ENCODE results near the gene STK16. TPM values are rescaled to one million over a fixed set of nuclear protein-coding genes. Genes with fewer than 3 reads are reported as not detected.

Gene STK16
- total and polyA plus RNA-seq, 2 of the 4 experiments (the other 2 are of a cell fraction), result 44.4 to 50.1 TPM

DNA sequence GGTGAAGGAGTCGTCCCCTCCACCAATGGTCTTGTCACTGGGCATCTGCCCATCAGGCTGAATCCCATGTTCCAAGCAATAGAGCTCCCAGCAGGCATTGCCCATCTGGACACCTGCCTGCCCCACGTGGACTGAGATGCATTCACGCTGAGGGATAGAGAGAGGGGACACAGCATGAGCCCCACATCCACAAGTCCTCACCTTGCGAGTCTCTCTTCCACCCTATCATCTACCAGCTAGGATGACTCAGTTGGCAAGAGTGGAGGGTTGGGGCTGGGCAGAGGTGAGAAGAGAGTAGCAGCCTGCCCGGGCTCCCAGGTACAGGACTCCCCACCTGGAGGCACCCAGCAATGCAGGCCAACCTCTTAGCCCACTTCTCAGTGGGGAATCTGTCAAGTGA lies 6.8 kb downstream of the STK16 start:
- ChIA-PET POLR2A (ENCODE audit: unreplicated experiment) (no interaction called here), CTCF (no interaction called here)
- Histone ChIP-seq H3K4me2 (ENCODE audit: low read depth, low read length) (no peak overlapping the region), H4K91ac (ENCODE audit: insufficient read depth, low read depth, low read length) (no peak overlapping the region; the same call in 1 of the 2 replicates), H3K9ac (ENCODE audit: low read depth, low read length) (no peak overlapping the region), H3K18ac (ENCODE audit: low read depth, low read length) (no peak overlapping the region), H3K27ac (ENCODE audit: insufficient read depth, low read length) (no peak overlapping the region), H4K8ac (ENCODE audit: low read depth in 2 of 2, low read length in 2 of 2) (no peak overlapping the region), H3K9me3 (ENCODE audit: control insufficient read depth, insufficient read depth, low read length) (no peaks in the 10 kb centered on the region), H3K4me1 (ENCODE audit: control insufficient read depth, insufficient read depth, low read length) (peaks cover 40% of the 10 kb centered on the region), H2BK120ac (ENCODE audit: low read depth, low read length) (no peak overlapping the region), H2BK15ac (ENCODE audit: low read depth, low read length) (no peak overlapping the region), H3K23ac (ENCODE audit: low read depth, low read length) (peak overlapping the region; percentile 76; the same call in 1 of the 2 replicates), H4K20me1 (ENCODE audit: insufficient read depth, low read length) (0 out of 2 replicates have a peak, but pooled peaks cover 8% of the 10 kb centered on the region), H2AK9ac (replicated peaks; ENCODE audit: low read depth, low read length, poor library complexity) (no peak overlapping the region), H2AK5ac (ENCODE audit: low read depth, low read length) (peak overlapping the region; percentile 74; the same call in 1 of the 2 replicates), H3K36me3 (ENCODE audit: control insufficient read depth, insufficient read depth, low read length) (peaks cover 15% of the 10 kb centered on the region; the same call in 1 of the 2 replicates), H2AFZ (replicated peaks; ENCODE audit: low read length, poor library complexity) (no peak overlapping the region), H3K27me3 (ENCODE audit: control insufficient read depth, insufficient read depth, low read length) (peaks cover 13% of the 10 kb centered on the region), H3K4me3 (ENCODE audit: insufficient read depth, low read depth, low read length) (no peak overlapping the region), H4K5ac (ENCODE audit: low read depth, low read length) (no peak overlapping the region), H3K56ac (ENCODE audit: extremely low read depth, insufficient read depth, low read length) (no peak overlapping the region), H2BK20ac (ENCODE audit: low read depth, low read length) (no peak overlapping the region), H3K14ac (replicated peaks; ENCODE audit: low read depth, low read length) (no peak overlapping the region), H2BK5ac (ENCODE audit: low read depth, low read length, poor library complexity, severe bottlenecking) (no peak overlapping the region), H3K9me1 (ENCODE audit: insufficient read depth, low read length) (peaks cover 32% of the 10 kb centered on the region), H3K79me1 (ENCODE audit: low read depth in 1 of 2, low read length in 2 of 2) (peaks cover 8 to 20% of the 10 kb centered on the region in 2 experiments), H3K4ac (ENCODE audit: low read depth, low read length) (no peak overlapping the region; the same call in 1 of the 2 replicates)
- ATAC-seq (ENCODE audit: low read depth) (no peak), DNase-seq (no peak)
- dilution Hi-C loops (cut with HindIII; ENCODE audit: low sequenced_read_pairs, unreplicated experiment), result no loop called here
- no TSS peak for BruUV-seq (replicated peaks)
- in situ Hi-C loops (cut with MboI; ENCODE audit: low sequenced_read_pairs), result no loop called here
- no peak for TF ChIP-seq NFE2L2 (IDR thresholded peaks at IDR 0.05; ENCODE audit: low read depth, low read length)
- TF ChIP-seq CEBPB (IDR thresholded peaks at IDR 0.05; ENCODE audit: low read depth, low read length), result no peak
- TF ChIP-seq, protein P1, sequence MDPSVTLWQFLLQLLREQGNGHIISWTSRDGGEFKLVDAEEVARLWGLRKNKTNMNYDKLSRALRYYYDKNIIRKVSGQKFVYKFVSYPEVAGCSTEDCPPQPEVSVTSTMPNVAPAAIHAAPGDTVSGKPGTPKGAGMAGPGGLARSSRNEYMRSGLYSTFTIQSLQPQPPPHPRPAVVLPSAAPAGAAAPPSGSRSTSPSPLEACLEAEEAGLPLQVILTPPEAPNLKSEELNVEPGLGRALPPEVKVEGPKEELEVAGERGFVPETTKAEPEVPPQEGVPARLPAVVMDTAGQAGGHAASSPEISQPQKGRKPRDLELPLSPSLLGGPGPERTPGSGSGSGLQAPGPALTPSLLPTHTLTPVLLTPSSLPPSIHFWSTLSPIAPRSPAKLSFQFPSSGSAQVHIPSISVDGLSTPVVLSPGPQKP (IDR thresholded peaks at IDR 0.05; ENCODE audit: borderline replicate concordance, low read depth, low read length), result no peak
- TF ChIP-seq RAD21 (IDR thresholded peaks at IDR 0.05; ENCODE audit: low read length), result no peak
- TF ChIP-seq SMC3 (IDR thresholded peaks at IDR 0.05; ENCODE audit: low read depth, low read length), result no peak
- no peak for TF ChIP-seq RFX5 (IDR thresholded peaks at IDR 0.05; ENCODE audit: low read depth, low read length)
- TF ChIP-seq, protein P2, sequence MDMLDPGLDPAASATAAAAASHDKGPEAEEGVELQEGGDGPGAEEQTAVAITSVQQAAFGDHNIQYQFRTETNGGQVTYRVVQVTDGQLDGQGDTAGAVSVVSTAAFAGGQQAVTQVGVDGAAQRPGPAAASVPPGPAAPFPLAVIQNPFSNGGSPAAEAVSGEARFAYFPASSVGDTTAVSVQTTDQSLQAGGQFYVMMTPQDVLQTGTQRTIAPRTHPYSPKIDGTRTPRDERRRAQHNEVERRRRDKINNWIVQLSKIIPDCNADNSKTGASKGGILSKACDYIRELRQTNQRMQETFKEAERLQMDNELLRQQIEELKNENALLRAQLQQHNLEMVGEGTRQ (IDR thresholded peaks at IDR 0.05; ENCODE audit: low read depth, low read length), result no peak
- TF ChIP-seq, protein P3, sequence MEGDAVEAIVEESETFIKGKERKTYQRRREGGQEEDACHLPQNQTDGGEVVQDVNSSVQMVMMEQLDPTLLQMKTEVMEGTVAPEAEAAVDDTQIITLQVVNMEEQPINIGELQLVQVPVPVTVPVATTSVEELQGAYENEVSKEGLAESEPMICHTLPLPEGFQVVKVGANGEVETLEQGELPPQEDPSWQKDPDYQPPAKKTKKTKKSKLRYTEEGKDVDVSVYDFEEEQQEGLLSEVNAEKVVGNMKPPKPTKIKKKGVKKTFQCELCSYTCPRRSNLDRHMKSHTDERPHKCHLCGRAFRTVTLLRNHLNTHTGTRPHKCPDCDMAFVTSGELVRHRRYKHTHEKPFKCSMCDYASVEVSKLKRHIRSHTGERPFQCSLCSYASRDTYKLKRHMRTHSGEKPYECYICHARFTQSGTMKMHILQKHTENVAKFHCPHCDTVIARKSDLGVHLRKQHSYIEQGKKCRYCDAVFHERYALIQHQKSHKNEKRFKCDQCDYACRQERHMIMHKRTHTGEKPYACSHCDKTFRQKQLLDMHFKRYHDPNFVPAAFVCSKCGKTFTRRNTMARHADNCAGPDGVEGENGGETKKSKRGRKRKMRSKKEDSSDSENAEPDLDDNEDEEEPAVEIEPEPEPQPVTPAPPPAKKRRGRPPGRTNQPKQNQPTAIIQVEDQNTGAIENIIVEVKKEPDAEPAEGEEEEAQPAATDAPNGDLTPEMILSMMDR (conservative IDR thresholded peaks at IDR 0.05; ENCODE audit: low read depth, low read length), result no peak
- TF ChIP-seq FOS (IDR thresholded peaks at IDR 0.05; ENCODE audit: low read depth, low read length), result no peak
- TF ChIP-seq RCOR1 (IDR thresholded peaks at IDR 0.05; ENCODE audit: insufficient replicate concordance, low read length), result no peak
- TF ChIP-seq MXI1 (IDR thresholded peaks at IDR 0.05; ENCODE audit: borderline replicate concordance, low read depth, low read length), result no peak
- TF ChIP-seq POLR2A (IDR thresholded peaks at IDR 0.05; ENCODE audit: low read depth, low read length), result no peak
- TF ChIP-seq CHD1 (IDR thresholded peaks at IDR 0.05; ENCODE audit: low read depth, low read length), result no peak
- TF ChIP-seq MAZ (IDR thresholded peaks at IDR 0.05; ENCODE audit: borderline replicate concordance, low read depth, low read length), result no peak
- TF ChIP-seq BHLHE40 (IDR thresholded peaks at IDR 0.05; ENCODE audit: low read depth, low read length), result no peak
- TF ChIP-seq MAFK (IDR thresholded peaks at IDR 0.05; ENCODE audit: low read depth, low read length), result no peak
- intact Hi-C loops (cut with micrococcal nuclease), result no loop called here
- WGBS, 2 experiments (ENCODE audit: extremely low coverage in 2 of 2, insufficient read length in 1 of 2), result no CpG with 5 or more reads among the region's 5 CpGs

Data from IMR-90 (cell line).